ENCODE measurements around the gene CD59. TPM values are rescaled to one million over a fixed set of nuclear protein-coding genes. Genes with fewer than 3 reads are reported as not detected.

CD59 gene
- total and polyA plus RNA-seq, 2 of the 4 experiments (the other 2 are of a cell fraction): 765 to 1,140 TPM

DNA sequence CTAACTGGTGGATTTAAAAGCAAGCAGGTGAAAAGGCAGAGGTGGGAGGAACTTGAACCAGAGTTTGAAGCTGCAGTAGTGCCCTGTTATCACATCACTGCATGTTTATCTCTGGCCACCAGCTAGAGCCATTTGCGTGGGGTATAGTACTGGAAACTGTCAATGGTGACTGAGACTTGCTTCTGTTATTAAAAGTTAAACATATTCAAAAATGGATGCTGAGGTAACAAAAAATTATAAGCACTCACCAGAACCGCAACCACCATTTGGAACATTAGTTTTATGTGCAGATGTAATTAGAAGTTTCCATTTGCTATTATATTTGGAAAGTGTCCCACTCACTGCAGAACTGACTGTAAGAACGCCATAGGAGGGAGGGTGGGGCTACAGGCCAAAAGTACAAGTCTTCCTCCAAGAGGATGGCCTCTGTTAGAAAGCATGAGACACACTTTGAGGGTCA is 1.2 kb upstream of the CD59 start:
- CTCF ChIA-PET: interaction anchor here (0.9 to 1.4 kb wide), 3 partner anchors 13 to 46 kb away, joined by 3 to 4 read pairs (median 4); no protein-coding TSS in a partner anchor
- WGBS, 2 experiments (ENCODE audit: extremely low coverage in 2 of 2, insufficient read length in 1 of 2): no CpG with 5 or more reads among the region's 3 CpGs

More for the DNA sequence above, 1.2 kb upstream of the CD59 start:
- peaks cover 30% of the 10 kb centered on the region for H4K20me1 ChIP-seq (ENCODE audit: insufficient read depth, low read length)
- intact Hi-C loops (cut with micrococcal nuclease) (loop anchor here (2.0 kb wide), 1 partner anchor 45 kb away; no protein-coding TSS in a partner anchor), dilution Hi-C loops (cut with HindIII; ENCODE audit: low sequenced_read_pairs, unreplicated experiment) (no loop called here), in situ Hi-C loops (cut with MboI; ENCODE audit: low sequenced_read_pairs) (no loop called here)
- H4K8ac ChIP-seq (ENCODE audit: low read depth in 2 of 2, low read length in 2 of 2): peak overlapping the region; percentile 80 to 85
- ATAC-seq (ENCODE audit: low read depth) (no peak), DNase-seq (no peak)
- H3K56ac ChIP-seq (ENCODE audit: extremely low read depth, insufficient read depth, low read length): peak overlapping the region; percentile 72
- peak overlapping the region; percentile 84 for H3K27ac ChIP-seq (ENCODE audit: insufficient read depth, low read length)
- peak overlapping the region; percentile 94 for H4K5ac ChIP-seq (ENCODE audit: low read depth, low read length)
- H3K9me3 ChIP-seq (ENCODE audit: control insufficient read depth, insufficient read depth, low read length): no peaks in the 10 kb centered on the region; the same call in 1 of the 2 replicates
- H3K4me3 ChIP-seq (ENCODE audit: insufficient read depth, low read depth, low read length): no peak overlapping the region
- H3K4me2 ChIP-seq (ENCODE audit: low read depth, low read length): peak overlapping the region; percentile 76
- peak overlapping the region; percentile 83 for H4K91ac ChIP-seq (ENCODE audit: insufficient read depth, low read depth, low read length)
- peak overlapping the region; percentile 83 for H2BK5ac ChIP-seq (ENCODE audit: low read depth, low read length, poor library complexity, severe bottlenecking)
- peaks cover 10% of the 10 kb centered on the region for H3K36me3 ChIP-seq (ENCODE audit: control insufficient read depth, insufficient read depth, low read length)
- no TSS peak for BruUV-seq (replicated peaks)
- H3K18ac ChIP-seq (ENCODE audit: low read depth, low read length): peak overlapping the region; percentile 72
- H3K9ac ChIP-seq (ENCODE audit: low read depth, low read length): peak overlapping the region; percentile 60
- H3K23ac ChIP-seq (ENCODE audit: low read depth, low read length): peak overlapping the region; percentile 89
- peak overlapping the region; percentile 91 for H2AK5ac ChIP-seq (ENCODE audit: low read depth, low read length)
- peaks cover 18% of the 10 kb centered on the region for H3K9me1 ChIP-seq (ENCODE audit: insufficient read depth, low read length)
- POLR2A ChIA-PET (ENCODE audit: unreplicated experiment): interaction anchor here (1.4 to 1.5 kb wide), 2 partner anchors 37 to 45 kb away, joined by 3 read pairs; partner anchors contain the start of gene C11orf91
- peak overlapping the region; percentile 91 for H3K4ac ChIP-seq (ENCODE audit: low read depth, low read length)
- H2BK120ac ChIP-seq (ENCODE audit: low read depth, low read length): peak overlapping the region; percentile 83
- peaks cover 8 to 38% of the 10 kb centered on the region in 2 experiments; a peak in 3 of 4 replicates for H3K79me1 ChIP-seq (ENCODE audit: low read depth in 1 of 2, low read length in 2 of 2)
- no peaks in the 10 kb centered on the region for H3K27me3 ChIP-seq (ENCODE audit: control insufficient read depth, insufficient read depth, low read length)
- peaks cover 14% of the 10 kb centered on the region for H3K4me1 ChIP-seq (ENCODE audit: control insufficient read depth, insufficient read depth, low read length)
- H3K14ac ChIP-seq (replicated peaks; ENCODE audit: low read depth, low read length): peak overlapping the region; percentile 51
- H2AFZ ChIP-seq (replicated peaks; ENCODE audit: low read length, poor library complexity): peak overlapping the region; percentile 84
- no peak for TF ChIP-seq POLR2A (IDR thresholded peaks at IDR 0.05; ENCODE audit: low read depth, low read length)
- no peak for TF ChIP-seq NFE2L2 (IDR thresholded peaks at IDR 0.05; ENCODE audit: low read depth, low read length)
- TF ChIP-seq SMC3 (IDR thresholded peaks at IDR 0.05; ENCODE audit: low read depth, low read length): no peak
- TF ChIP-seq, protein P1, sequence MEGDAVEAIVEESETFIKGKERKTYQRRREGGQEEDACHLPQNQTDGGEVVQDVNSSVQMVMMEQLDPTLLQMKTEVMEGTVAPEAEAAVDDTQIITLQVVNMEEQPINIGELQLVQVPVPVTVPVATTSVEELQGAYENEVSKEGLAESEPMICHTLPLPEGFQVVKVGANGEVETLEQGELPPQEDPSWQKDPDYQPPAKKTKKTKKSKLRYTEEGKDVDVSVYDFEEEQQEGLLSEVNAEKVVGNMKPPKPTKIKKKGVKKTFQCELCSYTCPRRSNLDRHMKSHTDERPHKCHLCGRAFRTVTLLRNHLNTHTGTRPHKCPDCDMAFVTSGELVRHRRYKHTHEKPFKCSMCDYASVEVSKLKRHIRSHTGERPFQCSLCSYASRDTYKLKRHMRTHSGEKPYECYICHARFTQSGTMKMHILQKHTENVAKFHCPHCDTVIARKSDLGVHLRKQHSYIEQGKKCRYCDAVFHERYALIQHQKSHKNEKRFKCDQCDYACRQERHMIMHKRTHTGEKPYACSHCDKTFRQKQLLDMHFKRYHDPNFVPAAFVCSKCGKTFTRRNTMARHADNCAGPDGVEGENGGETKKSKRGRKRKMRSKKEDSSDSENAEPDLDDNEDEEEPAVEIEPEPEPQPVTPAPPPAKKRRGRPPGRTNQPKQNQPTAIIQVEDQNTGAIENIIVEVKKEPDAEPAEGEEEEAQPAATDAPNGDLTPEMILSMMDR (conservative IDR thresholded peaks at IDR 0.05; ENCODE audit: low read depth, low read length): no peak
- TF ChIP-seq CEBPB (IDR thresholded peaks at IDR 0.05; ENCODE audit: low read depth, low read length): no peak
- TF ChIP-seq BHLHE40 (IDR thresholded peaks at IDR 0.05; ENCODE audit: low read depth, low read length): no peak
- no peak for TF ChIP-seq RAD21 (IDR thresholded peaks at IDR 0.05; ENCODE audit: low read length)
- TF ChIP-seq MAFK (IDR thresholded peaks at IDR 0.05; ENCODE audit: low read depth, low read length): no peak
- no peak for TF ChIP-seq RCOR1 (IDR thresholded peaks at IDR 0.05; ENCODE audit: insufficient replicate concordance, low read length)
- no peak for TF ChIP-seq MXI1 (IDR thresholded peaks at IDR 0.05; ENCODE audit: borderline replicate concordance, low read depth, low read length)
- TF ChIP-seq, protein P2, sequence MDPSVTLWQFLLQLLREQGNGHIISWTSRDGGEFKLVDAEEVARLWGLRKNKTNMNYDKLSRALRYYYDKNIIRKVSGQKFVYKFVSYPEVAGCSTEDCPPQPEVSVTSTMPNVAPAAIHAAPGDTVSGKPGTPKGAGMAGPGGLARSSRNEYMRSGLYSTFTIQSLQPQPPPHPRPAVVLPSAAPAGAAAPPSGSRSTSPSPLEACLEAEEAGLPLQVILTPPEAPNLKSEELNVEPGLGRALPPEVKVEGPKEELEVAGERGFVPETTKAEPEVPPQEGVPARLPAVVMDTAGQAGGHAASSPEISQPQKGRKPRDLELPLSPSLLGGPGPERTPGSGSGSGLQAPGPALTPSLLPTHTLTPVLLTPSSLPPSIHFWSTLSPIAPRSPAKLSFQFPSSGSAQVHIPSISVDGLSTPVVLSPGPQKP (IDR thresholded peaks at IDR 0.05; ENCODE audit: borderline replicate concordance, low read depth, low read length): no peak
- peak overlapping the region; percentile 90; the same call in 2 of the 3 replicates for H2BK15ac ChIP-seq (ENCODE audit: low read depth, low read length)
- H2BK20ac ChIP-seq (ENCODE audit: low read depth, low read length): peak overlapping the region; percentile 90
- H2AK9ac ChIP-seq (replicated peaks; ENCODE audit: low read depth, low read length, poor library complexity): peak overlapping the region; percentile 90
